NCI-H1105 treated with DMSO at 0.1 percent for 48 hours (cell line): Measurements from ENCODE around the gene SFRP5.

Experiments used
- DNase-seq: peaks from one replicate; lab custom pipeline; 2025; lab: John Stamatoyannopoulos, UW

Gene SFRP5

DNA sequence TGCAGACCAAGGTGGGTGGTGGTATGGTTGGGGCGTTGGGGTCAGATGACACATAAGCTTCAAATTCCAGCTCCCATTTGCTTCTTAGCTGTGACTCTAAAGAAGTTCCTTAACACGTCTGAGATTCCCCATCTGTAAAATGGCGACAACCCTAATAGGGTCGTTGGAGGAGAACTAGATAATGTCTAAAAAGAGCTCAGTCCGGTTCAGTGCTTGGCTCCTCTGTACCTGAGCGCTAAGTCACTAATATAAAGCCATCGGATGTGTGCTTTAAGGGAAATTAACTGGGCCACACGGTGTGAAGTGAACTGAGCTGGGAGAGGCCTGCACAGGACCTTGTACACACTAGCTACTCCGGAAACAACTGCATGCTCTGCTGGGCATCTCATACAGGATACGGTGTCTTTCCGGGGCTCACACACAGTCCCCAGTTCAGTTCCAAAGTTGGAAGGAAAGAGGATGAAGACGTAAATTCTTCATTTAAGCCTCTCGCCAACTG lies 35.3 kb downstream of the SFRP5 start:
- DNase-seq = no peak

- DNase-seq = no peak
Measured at GRCh38 chr10:97734021-97734420, 37.8 kb downstream of the SFRP5 start.

DNA sequence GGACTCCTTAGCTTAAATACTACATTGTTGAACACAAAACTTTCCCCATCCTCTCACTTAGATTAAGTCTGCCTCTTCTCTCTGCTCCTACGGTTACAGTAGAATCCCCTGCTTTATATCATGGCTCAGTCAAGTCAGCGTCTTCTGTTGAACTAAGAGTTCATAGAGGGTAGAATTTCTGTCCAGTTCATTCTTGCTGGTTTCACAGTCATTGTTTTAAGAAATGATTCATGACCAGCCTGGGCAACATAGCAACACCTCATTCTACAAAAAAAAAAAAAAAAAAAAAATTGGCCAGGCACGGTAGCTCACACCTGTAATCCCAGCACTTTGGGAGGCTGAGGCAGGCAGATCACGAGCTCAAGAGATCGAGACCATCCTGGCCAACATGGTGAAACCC lies 38.5 kb downstream of the SFRP5 start:
- no peak for DNase-seq

DNA sequence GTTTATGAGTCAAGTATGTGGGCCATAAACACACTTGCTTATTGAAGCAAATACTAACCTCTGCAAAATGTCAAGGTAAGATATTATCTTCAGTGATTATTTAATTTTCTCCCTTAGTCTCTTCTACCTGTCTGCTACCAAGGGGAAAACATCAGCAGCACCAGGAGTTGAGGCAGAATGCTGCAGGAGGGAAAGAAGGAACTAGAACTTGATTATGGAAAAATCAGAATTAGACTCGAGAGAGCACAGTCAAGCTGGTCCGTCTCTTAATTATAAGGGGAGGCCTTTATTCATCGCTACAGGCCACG lies 39.8 kb downstream of the SFRP5 start:
- no peak for DNase-seq

DNA sequence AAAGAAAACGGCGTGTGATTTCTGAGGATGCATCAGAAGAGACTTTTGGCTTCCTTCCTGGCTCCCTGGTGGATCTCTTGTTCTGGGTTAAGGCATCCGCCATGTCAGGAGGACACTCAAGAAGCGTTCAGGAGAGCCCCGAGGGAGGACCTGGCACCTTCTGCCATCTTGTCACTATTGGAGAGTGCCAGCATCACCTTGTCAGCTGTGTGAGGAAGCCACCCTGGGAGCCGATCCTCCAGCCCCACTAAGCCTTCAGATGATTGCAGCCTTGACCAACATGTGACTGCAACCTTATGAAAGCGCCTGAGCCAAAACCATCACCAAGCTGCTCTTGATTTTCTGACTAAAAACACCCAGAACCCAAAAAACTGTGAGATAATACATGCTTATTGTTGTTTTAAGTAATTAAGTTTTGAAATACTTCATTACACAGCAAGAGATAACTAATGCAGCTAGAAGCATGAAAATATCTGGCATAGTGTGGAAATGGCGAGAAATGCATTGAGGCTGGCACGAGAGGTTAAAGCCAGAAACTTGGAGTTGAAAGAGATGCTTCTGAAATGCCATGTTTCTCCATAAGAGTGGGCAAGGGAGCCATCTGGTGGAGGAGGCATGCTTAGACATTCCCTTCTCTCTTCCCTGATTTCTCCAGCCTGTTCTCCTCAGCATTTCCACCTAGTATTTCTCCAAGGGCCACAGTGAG lies 40.3 kb downstream of the SFRP5 start:
- DNase-seq = peak; percentile 55

DNA sequence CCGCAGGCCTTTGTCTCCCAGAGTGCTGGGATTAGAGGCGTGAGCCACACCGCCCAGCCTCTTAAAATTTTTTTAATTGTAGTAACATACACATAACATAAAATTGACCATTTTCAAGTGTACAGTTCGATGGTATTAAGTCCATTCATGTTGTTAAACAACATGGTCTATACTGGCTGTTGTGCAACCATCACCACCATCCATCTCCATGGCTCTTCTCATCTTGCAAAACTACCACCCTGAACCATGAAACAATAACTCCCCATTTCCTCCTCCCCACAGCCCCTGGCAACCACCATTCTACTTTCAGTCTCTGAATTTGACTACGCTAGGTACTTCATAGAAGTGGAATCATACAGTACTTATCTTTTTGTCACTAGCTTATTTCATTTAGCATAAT lies 42.8 kb downstream of the SFRP5 start:
- no peak for DNase-seq

- DNase-seq = no peak
Measured at GRCh38 chr10:97726636-97727178, 45.1 kb downstream of the SFRP5 start.

DNA sequence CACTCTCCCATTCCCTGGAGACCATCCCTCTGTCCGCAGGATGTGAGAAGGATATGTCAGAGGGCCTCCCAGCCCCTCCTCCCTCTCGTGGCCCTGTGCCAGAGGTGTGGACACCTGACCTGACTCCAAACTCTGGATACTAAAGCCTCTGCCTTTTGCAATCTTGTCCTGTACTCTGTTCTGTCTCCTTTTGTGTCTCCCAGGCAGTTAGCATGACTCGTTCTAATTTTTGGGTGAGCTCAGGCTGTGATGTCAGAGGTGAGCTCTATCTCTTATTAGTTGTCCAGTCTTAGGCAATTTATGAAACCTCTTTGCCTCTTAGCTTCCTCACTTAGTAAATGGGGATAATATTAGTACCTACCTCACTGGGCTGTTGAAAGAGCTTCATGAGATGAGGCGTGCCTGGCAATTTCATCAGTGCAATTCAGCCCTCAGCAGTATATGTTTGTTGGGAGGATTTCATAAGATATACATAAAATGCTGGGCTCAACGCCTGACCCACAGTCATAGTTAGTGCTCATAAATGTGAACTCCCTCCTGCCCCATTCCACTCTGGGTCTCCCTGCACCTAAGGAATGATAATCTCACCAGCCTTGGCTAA lies 47.4 kb downstream of the SFRP5 start:
- DNase-seq = no peak

DNA sequence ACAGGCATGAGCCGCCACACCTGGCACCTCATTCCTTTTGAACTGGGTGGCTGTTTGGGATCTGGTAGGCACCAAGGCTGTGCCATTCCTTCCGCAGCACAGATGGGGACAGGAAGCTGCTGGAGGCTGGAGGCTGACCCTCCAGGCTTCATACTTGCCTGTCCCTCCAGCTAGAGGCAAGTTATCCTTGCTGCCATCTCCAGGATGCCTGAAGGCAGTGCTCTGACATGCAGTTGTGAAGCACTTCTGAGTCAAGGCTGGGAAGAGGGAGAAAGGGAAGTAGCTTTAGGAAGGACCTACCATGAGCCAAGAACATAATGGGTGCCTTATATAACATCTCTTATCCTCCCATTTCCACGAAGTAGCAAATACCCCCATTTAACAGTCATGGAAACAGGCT lies 48.8 kb downstream of the SFRP5 start:
- no peak for DNase-seq

- no peak for DNase-seq
Measured at GRCh38 chr10:97721871-97722780, 49.7 kb downstream of the SFRP5 start.

DNA sequence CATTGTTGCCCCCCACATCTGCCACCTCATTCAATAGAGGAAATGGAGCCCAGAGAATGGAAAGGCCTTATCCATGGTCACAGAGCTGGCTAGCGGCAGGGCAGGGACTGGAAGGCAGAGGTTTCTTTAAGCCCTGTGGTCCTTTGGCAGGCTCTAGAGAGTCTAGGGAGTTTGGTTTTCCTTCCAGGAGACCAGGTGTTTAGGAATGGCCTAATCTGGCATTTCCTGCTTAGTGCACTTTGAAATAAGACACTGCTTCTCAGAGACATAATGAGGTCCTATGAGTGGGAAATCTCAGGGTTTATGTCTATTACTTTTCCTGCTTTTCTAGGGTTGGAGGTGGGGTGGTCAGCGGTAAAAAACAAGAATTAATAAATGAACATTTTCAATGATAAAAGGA lies 52.2 kb downstream of the SFRP5 start:
- DNase-seq = no peak

GRCh38 chr10:97718659-97719142 lies 53.1 kb downstream of the SFRP5 start:
- peak; percentile 78 for DNase-seq

GRCh38 chr10:97718178-97718577 lies 53.6 kb downstream of the SFRP5 start:
- DNase-seq = no peak

DNA sequence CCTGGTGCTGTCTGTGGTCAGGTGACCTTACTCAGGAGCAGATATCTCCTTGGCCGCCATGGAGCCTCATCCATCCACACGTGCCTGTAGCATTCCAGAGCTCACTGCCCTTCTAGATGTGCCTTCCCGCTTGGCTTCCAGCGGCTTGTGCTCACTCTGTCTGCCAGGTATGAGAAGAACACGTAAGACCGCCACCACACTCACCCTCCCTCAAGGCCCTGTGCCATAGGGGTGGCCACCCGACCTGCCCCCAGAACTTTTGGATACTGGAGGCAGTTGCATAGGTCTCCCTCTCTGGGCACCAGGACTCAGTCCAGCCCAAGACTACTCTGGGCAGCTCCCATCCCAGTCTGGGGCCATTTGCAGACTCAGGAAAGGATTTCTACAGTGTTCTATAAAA lies 54.2 kb downstream of the SFRP5 start:
- no peak for DNase-seq
